ENCODE data around the gene SLC37A2. TPM values are rescaled to one million over a fixed set of nuclear protein-coding genes. Genes with fewer than 3 reads are reported as not detected.

SLC37A2 gene
- total and polyA plus RNA-seq, 2 of the 13 experiments (the other 11 are each of a cell fraction or from before 2014, with no cell fraction given), result 4.6 to 7.1 TPM

DNA sequence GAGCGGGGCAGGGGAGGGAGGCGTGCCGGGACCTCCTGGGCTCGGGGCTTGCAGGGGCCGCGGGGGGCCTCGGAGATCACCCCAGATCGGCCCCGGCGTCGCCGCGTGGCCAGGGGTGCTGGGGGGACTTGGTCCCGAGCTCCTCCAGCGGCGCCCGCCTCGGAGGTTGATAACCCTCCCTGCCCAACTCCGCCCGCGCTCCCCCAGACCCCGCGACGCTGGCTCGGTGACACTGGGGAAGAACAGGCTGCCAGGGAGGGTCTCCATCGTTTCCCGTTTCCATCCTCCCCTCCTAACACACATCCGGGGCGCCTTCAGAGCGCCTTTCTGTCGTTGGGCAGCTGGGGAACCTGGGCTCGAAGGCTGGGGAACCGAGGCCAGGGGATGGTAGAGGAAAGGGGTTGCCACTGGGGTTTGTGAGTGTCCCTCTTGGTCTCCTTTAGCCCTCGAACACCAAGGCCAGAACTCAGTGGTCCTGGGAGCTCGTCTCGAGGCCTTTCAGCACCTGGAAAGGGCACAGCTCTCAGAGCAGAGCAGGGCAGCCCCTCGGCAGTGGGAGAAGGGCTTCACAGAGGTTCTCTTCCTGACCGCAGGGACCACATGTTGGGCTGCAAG, 431 bp downstream of the SLC37A2 start:
- H4K20me1 ChIP-seq (ENCODE audit: insufficient read depth, low read length), result no peaks in the 10 kb centered on the region
- no peaks in the 10 kb centered on the region for H3K79me2 ChIP-seq (ENCODE audit: insufficient read depth, low read length)
- H3K27ac ChIP-seq (ENCODE audit: extremely low read length, insufficient read depth, low read length), result no peak overlapping the region
- no TSS peak for BruUV-seq (replicated peaks)
- intact Hi-C loops (cut with micrococcal nuclease; ENCODE audit: unreplicated experiment) (loop anchor here (1.0 kb wide), 1 partner anchor 48 kb away; the partner anchor contains the start of gene TMEM218), in situ Hi-C loops (cut with HindIII; ENCODE audit: extremely low pct_ligation_motif_present, low pct_unique_long_range_greater_than_20kb) (no loop called here)
- H3K4me1 ChIP-seq (ENCODE audit: insufficient read depth, low read length), result peaks cover 57% of the 10 kb centered on the region
- ChIA-PET POLR2A (interaction anchor here (0.9 to 1.3 kb wide), 2 partner anchors 8 to 9 kb away, joined by 3 to 5 read pairs; no protein-coding TSS in a partner anchor), CTCF (ENCODE audit: low intra/inter-chr PET ratio, low total read pairs) (no interaction called here)
- peak overlapping the region; percentile 60 for H2AFZ ChIP-seq (ENCODE audit: low read length)
- H3K9ac ChIP-seq (ENCODE audit: insufficient read depth, low read depth, low read length), result peak overlapping the region; percentile 60; the same call in 1 of the 2 replicates
- H3K9me3 ChIP-seq (ENCODE audit: low read length), result no peaks in the 10 kb centered on the region
- H3K27me3 ChIP-seq (ENCODE audit: control insufficient read depth in 1 of 2, insufficient read depth in 2 of 2, low read length in 2 of 2), result no peaks in the 10 kb centered on the region; a peak in 1 of 5 replicates
- no peaks in the 10 kb centered on the region for H3K36me3 ChIP-seq (replicated peaks in 1 of 2; ENCODE audit: control insufficient read depth in 1 of 2, insufficient read depth in 2 of 2, low read length in 2 of 2)
- peak overlapping the region; percentile 90 for H3K4me2 ChIP-seq (ENCODE audit: low read depth, low read length)
- peak overlapping the region; percentile 66 to 78 (median 72) for H3K4me3 ChIP-seq (replicated peaks in 1 of 3; ENCODE audit: insufficient read depth in 1 of 3, low read depth in 2 of 3, low read length in 3 of 3)
- WGBS (ENCODE audit: low lambda C conversion rate), result 3% methylated on average over 6 of the region's 38 CpGs
- no peak for FAIRE-seq
- DNase-seq (ENCODE audit: low spot score), result no peak
- peak; percentile 51 for ATAC-seq
- TF ChIP-seq CREB1 (IDR thresholded peaks at IDR 0.05) (no peak), CREB1 (CRISPR knock-in tag; IDR thresholded peaks at IDR 0.05) (no peak), KDM5B (CRISPR knock-in tag; IDR thresholded peaks at IDR 0.05; ENCODE audit: borderline replicate concordance) (peak; percentile 41; the same call in 1 of the 2 replicates), AGO1 (IDR thresholded peaks at IDR 0.05; ENCODE audit: low read depth, low read length, poor library complexity, severe bottlenecking) (peak; percentile 17), MYC (CRISPR knock-in tag; IDR thresholded peaks at IDR 0.05; ENCODE audit: borderline replicate concordance) (0 out of 2 replicates have a peak, but pooled peaks have one; percentile 8), NFE2L1 (CRISPR knock-in tag; IDR thresholded peaks at IDR 0.05; ENCODE audit: borderline replicate concordance) (no peak), SMC3 (IDR thresholded peaks at IDR 0.05; ENCODE audit: low read length) (no peak), ZNF816 (CRISPR knock-in tag; IDR thresholded peaks at IDR 0.05; ENCODE audit: borderline replicate concordance) (no peak), FOSL2 (CRISPR knock-in tag; IDR thresholded peaks at IDR 0.05) (no peak), ZNF382 (CRISPR knock-in tag; IDR thresholded peaks at IDR 0.05; ENCODE audit: borderline replicate concordance) (no peak), SP2 (CRISPR knock-in tag; IDR thresholded peaks at IDR 0.05) (0 out of 2 replicates have a peak, but pooled peaks have one; percentile 2), TEAD2 (CRISPR knock-in tag; IDR thresholded peaks at IDR 0.05) (0 out of 2 replicates have a peak, but pooled peaks have one; percentile 21), ZNF709 (CRISPR knock-in tag; IDR thresholded peaks at IDR 0.05) (0 out of 2 replicates have a peak, but pooled peaks have one; percentile 50), TBX2 (CRISPR knock-in tag; IDR thresholded peaks at IDR 0.05; ENCODE audit: borderline replicate concordance) (peak; percentile 24; the same call in 1 of the 2 replicates), RBAK (CRISPR knock-in tag; IDR thresholded peaks at IDR 0.05) (no peak)
- TF ChIP-seq, protein P1, sequence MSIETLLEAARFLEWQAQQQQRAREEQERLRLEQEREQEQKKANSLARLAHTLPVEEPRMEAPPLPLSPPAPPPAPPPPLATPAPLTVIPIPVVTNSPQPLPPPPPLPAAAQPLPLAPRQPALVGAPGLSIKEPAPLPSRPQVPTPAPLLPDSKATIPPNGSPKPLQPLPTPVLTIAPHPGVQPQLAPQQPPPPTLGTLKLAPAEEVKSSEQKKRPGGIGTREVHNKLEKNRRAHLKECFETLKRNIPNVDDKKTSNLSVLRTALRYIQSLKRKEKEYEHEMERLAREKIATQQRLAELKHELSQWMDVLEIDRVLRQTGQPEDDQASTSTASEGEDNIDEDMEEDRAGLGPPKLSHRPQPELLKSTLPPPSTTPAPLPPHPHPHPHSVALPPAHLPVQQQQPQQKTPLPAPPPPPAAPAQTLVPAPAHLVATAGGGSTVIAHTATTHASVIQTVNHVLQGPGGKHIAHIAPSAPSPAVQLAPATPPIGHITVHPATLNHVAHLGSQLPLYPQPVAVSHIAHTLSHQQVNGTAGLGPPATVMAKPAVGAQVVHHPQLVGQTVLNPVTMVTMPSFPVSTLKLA (IDR thresholded peaks at IDR 0.05), result no peak
- TF ChIP-seq, protein P2, sequence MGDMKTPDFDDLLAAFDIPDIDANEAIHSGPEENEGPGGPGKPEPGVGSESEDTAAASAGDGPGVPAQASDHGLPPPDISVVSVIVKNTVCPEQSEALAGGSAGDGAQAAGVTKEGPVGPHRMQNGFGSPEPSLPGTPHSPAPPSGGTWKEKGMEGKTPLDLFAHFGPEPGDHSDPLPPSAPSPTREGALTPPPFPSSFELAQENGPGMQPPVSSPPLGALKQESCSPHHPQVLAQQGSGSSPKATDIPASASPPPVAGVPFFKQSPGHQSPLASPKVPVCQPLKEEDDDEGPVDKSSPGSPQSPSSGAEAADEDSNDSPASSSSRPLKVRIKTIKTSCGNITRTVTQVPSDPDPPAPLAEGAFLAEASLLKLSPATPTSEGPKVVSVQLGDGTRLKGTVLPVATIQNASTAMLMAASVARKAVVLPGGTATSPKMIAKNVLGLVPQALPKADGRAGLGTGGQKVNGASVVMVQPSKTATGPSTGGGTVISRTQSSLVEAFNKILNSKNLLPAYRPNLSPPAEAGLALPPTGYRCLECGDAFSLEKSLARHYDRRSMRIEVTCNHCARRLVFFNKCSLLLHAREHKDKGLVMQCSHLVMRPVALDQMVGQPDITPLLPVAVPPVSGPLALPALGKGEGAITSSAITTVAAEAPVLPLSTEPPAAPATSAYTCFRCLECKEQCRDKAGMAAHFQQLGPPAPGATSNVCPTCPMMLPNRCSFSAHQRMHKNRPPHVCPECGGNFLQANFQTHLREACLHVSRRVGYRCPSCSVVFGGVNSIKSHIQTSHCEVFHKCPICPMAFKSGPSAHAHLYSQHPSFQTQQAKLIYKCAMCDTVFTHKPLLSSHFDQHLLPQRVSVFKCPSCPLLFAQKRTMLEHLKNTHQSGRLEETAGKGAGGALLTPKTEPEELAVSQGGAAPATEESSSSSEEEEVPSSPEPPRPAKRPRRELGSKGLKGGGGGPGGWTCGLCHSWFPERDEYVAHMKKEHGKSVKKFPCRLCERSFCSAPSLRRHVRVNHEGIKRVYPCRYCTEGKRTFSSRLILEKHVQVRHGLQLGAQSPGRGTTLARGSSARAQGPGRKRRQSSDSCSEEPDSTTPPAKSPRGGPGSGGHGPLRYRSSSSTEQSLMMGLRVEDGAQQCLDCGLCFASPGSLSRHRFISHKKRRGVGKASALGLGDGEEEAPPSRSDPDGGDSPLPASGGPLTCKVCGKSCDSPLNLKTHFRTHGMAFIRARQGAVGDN (CRISPR knock-in tag; IDR thresholded peaks at IDR 0.05), result peak; percentile 47; the same call in 1 of the 2 replicates
- TF ChIP-seq, protein P3, sequence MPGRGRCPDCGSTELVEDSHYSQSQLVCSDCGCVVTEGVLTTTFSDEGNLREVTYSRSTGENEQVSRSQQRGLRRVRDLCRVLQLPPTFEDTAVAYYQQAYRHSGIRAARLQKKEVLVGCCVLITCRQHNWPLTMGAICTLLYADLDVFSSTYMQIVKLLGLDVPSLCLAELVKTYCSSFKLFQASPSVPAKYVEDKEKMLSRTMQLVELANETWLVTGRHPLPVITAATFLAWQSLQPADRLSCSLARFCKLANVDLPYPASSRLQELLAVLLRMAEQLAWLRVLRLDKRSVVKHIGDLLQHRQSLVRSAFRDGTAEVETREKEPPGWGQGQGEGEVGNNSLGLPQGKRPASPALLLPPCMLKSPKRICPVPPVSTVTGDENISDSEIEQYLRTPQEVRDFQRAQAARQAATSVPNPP (CRISPR knock-in tag; IDR thresholded peaks at IDR 0.05), result no peak
